MM.1S (cell line): ENCODE measurements around the gene MLF1.

Experiments used
- DNase-seq: peaks from one replicate; pipeline ENCODE4 v3.0.0-alpha.2; 2015
- H2AFZ ChIP-seq: fragments of 300-600 bp; sonication (generic); 2 replicates; pipeline ENCODE4 v1.6.0; 2016; ENCODE audit warnings: antibody characterized with exemption, low read length
- H3F3A ChIP-seq: fragments of 300-600 bp; sonication (generic); 2 replicates; pipeline ENCODE4 v1.6.1; 2016; ENCODE audit warnings: mild to moderate bottlenecking, antibody characterized with exemption, low read length, moderate library complexity, mixed read lengths; ENCODE audit not compliant: insufficient read depth
- H3K27ac ChIP-seq: fragments of 300-600 bp; sonication (generic); 2 replicates; pipeline ENCODE4 v1.5.1; 2016; ENCODE audit warnings: mild to moderate bottlenecking, low read length
- H3K27me3 ChIP-seq: fragments of 300-600 bp; sonication (generic); replicated peaks from 2 replicates; pipeline ENCODE4 v1.6.0; 2016; ENCODE audit warnings: low read length; ENCODE audit not compliant: insufficient read depth
- H3K36me3 ChIP-seq: fragments of 300-600 bp; sonication (generic); replicated peaks from 2 replicates; pipeline ENCODE4 v1.6.1; 2016; ENCODE audit warnings: mild to moderate bottlenecking, low read length, mixed read lengths; ENCODE audit not compliant: insufficient read depth
- H3K4me1 ChIP-seq: fragments of 300-600 bp; sonication (generic); 2 replicates; pipeline ENCODE4 v1.6.1; 2016; ENCODE audit warnings: low read length, mixed read lengths
- H3K4me2 ChIP-seq: fragments of 300-600 bp; sonication (generic); 2 replicates; pipeline ENCODE4 v1.6.0; 2016; ENCODE audit warnings: low read depth, low read length
- H3K4me3 ChIP-seq: fragments of 300-600 bp; sonication (generic); 2 replicates; pipeline ENCODE4 v1.5.1; 2016; ENCODE audit warnings: low read length, mixed read lengths
- H3K79me2 ChIP-seq: fragments of 300-600 bp; sonication (generic); 2 replicates; pipeline ENCODE4 v1.6.1; 2016; ENCODE audit warnings: mixed run types, low read length, mixed read lengths
- H3K9ac ChIP-seq: fragments of 300-600 bp; sonication (generic); 2 replicates; pipeline ENCODE4 v1.6.1; 2016; ENCODE audit warnings: low read length, mixed read lengths
- H3K9me2 ChIP-seq: fragments of 300-600 bp; sonication (generic); replicated peaks from 2 replicates; pipeline ENCODE4 v1.6.1; 2016; ENCODE audit warnings: mild to moderate bottlenecking, low read length, mixed read lengths; ENCODE audit not compliant: insufficient read depth
- H3K9me3 ChIP-seq: fragments of 300-600 bp; sonication (generic); replicated peaks from 2 replicates; pipeline ENCODE4 v1.6.1; 2016; ENCODE audit warnings: mild to moderate bottlenecking, low read length, mixed read lengths; ENCODE audit not compliant: insufficient read depth
- H4K20me1 ChIP-seq: fragments of 300-600 bp; sonication (generic); 2 replicates; pipeline ENCODE4 v1.6.1; 2016; ENCODE audit warnings: mild to moderate bottlenecking, low read length, moderate library complexity, mixed read lengths; ENCODE audit not compliant: insufficient read depth
- EZH2 ChIP-seq: fragments of 300-600 bp; sonication (generic); optimal IDR thresholded peaks from 2 replicates; pipeline ENCODE3; 2017; ENCODE audit warnings: low read depth, mild to moderate bottlenecking, antibody characterized with exemption, low read length, mixed read lengths
- EZH2phosphoT487 ChIP-seq: fragments of 300-600 bp; sonication (generic); IDR thresholded peaks from 2 replicates; pipeline ENCODE4 v1.6.1; 2018; ENCODE audit warnings: antibody characterized with exemption, low read length
- TF ChIP-seq, protein P1 (sequence below): fragments of 300-600 bp; sonication (generic); IDR thresholded peaks from 2 replicates; pipeline ENCODE4 v1.5.1; 2016; ENCODE audit warnings: antibody characterized with exemption, low read length, mixed read lengths

The MLF1 gene

DNA sequence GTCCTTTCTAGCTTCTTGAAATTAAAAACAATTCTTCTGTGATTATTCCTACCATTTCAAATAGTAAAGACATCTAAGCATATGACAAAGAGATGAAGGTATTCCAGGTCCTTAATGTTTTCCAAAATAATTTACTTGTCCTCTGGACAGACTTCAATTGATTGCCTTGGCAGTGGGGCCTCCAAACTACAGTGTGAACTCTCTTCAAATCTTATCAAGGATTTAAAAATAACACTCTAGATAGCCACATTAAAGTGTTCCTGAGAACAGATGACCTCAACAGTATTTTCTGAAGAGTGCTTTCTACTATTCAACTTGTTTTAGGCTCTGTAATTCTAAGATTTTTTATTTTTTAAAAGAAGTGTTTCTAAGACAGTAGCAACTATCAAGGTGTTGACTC is 7.9 kb upstream of the MLF1 start:
- no peaks in the 10 kb centered on the region for H3K4me1 ChIP-seq
- no peaks in the 10 kb centered on the region for H3K27me3 ChIP-seq
- H3K4me3 ChIP-seq: no peak overlapping the region
- H3K9ac ChIP-seq: no peak overlapping the region
- no peaks in the 10 kb centered on the region for H3K36me3 ChIP-seq
- H3K9me3 ChIP-seq: no peaks in the 10 kb centered on the region
- no peak for TF ChIP-seq EZH2
- no peak for TF ChIP-seq EZH2phosphoT487
- H3F3A ChIP-seq: no peaks in the 10 kb centered on the region
- H3K27ac ChIP-seq: no peak overlapping the region
- H3K79me2 ChIP-seq: no peaks in the 10 kb centered on the region
- no peaks in the 10 kb centered on the region for H3K9me2 ChIP-seq
- H3K4me2 ChIP-seq: no peak overlapping the region
- no peaks in the 10 kb centered on the region for H4K20me1 ChIP-seq
- H2AFZ ChIP-seq: no peak overlapping the region
- DNase-seq: no peak

DNA sequence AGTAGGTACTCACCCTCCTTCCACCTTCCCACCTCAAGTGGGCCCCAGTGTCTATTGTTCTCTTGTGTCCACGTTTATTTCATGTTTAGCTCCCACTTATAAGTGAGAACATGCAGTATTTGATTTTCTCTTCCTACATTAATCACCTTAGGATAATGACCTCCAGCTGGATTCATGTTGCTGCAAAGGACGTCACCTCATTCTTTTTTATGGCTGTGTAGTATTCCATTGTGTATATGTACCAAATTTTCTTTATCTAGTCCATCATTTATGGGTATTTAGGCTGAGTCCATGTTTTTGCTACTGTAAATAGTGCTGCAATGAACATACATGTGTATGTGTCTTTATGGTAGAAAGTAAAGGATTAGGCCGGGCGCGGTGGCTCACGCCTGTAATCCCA is 5.9 kb upstream of the MLF1 start:
- no peaks in the 10 kb centered on the region for H3K4me1 ChIP-seq
- H3K9me3 ChIP-seq: no peaks in the 10 kb centered on the region
- H3K27me3 ChIP-seq: no peaks in the 10 kb centered on the region
- no peaks in the 10 kb centered on the region for H3K36me3 ChIP-seq
- no peak for TF ChIP-seq EZH2phosphoT487
- TF ChIP-seq EZH2: no peak
- TF ChIP-seq, protein P1, sequence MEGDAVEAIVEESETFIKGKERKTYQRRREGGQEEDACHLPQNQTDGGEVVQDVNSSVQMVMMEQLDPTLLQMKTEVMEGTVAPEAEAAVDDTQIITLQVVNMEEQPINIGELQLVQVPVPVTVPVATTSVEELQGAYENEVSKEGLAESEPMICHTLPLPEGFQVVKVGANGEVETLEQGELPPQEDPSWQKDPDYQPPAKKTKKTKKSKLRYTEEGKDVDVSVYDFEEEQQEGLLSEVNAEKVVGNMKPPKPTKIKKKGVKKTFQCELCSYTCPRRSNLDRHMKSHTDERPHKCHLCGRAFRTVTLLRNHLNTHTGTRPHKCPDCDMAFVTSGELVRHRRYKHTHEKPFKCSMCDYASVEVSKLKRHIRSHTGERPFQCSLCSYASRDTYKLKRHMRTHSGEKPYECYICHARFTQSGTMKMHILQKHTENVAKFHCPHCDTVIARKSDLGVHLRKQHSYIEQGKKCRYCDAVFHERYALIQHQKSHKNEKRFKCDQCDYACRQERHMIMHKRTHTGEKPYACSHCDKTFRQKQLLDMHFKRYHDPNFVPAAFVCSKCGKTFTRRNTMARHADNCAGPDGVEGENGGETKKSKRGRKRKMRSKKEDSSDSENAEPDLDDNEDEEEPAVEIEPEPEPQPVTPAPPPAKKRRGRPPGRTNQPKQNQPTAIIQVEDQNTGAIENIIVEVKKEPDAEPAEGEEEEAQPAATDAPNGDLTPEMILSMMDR: no peak
- no peak overlapping the region for H3K4me2 ChIP-seq
- no peak overlapping the region for H2AFZ ChIP-seq
- H3K9ac ChIP-seq: no peak overlapping the region
- no peaks in the 10 kb centered on the region for H4K20me1 ChIP-seq
- H3K27ac ChIP-seq: no peak overlapping the region
- DNase-seq: no peak
- H3K79me2 ChIP-seq: no peaks in the 10 kb centered on the region
- no peaks in the 10 kb centered on the region for H3F3A ChIP-seq
- H3K9me2 ChIP-seq: no peaks in the 10 kb centered on the region
- H3K4me3 ChIP-seq: no peak overlapping the region

DNA sequence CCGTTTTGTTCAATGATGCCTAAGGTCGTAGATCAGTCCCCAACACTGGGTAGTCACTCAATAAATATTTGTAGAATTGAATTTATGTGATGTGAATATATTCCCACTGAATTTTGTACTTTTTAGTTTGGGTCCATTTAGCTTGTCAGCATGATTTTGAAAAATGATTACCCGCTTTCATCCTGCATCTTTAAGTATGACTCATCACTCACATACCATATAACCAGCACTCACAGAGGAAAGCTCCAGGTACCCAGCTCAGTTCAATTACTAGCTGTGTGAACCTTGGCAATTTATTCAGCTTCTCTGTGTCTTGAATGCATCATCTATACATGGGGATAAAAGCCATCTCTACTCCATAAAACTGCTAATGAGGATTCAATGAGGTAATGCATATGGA is 2.2 kb upstream of the MLF1 start:
- Histone ChIP-seq H3K36me3 (no peaks in the 10 kb centered on the region), H3K9me2 (no peaks in the 10 kb centered on the region), H3K4me3 (no peak overlapping the region), H3K9me3 (no peaks in the 10 kb centered on the region), H3K79me2 (no peaks in the 10 kb centered on the region), H3K27ac (no peak overlapping the region), H4K20me1 (no peaks in the 10 kb centered on the region), H3K27me3 (no peaks in the 10 kb centered on the region), H3K9ac (no peak overlapping the region), H3K4me1 (no peaks in the 10 kb centered on the region), H2AFZ (no peak overlapping the region), H3F3A (no peaks in the 10 kb centered on the region), H3K4me2 (no peak overlapping the region)
- no peak for DNase-seq
- no peak for TF ChIP-seq EZH2phosphoT487
- no peak for TF ChIP-seq EZH2
- TF ChIP-seq, protein P1: no peak

DNA sequence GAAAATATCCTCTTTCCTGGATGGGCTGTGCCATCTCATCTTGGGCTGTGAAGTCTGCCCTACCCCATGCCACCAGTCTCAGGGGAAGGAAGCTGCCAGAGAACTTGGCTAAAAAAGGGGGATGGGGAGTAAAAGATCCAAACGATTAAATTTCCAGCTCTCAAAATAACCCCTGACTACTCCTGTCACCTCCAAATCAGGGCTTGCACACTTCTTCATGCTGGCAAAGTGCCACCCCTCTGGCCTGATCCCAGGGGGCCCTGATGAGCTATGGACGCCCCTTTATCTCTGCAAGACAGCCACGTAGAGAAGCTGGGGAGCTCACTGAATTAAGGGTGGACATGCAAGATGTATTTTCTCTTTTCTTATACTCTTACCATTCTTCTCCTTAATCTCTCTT is 1.2 kb upstream of the MLF1 start:
- H3K4me2 ChIP-seq: no peak overlapping the region
- H2AFZ ChIP-seq: no peak overlapping the region
- no peak overlapping the region for H3K27ac ChIP-seq
- H3K4me3 ChIP-seq: no peak overlapping the region
- no peaks in the 10 kb centered on the region for H3K4me1 ChIP-seq
- no peaks in the 10 kb centered on the region for H3K36me3 ChIP-seq
- no peaks in the 10 kb centered on the region for H3K9me2 ChIP-seq
- TF ChIP-seq, protein P1: no peak
- no peaks in the 10 kb centered on the region for H4K20me1 ChIP-seq
- H3K9me3 ChIP-seq: no peaks in the 10 kb centered on the region
- no peak overlapping the region for H3K9ac ChIP-seq
- no peaks in the 10 kb centered on the region for H3K27me3 ChIP-seq
- no peaks in the 10 kb centered on the region for H3F3A ChIP-seq
- H3K79me2 ChIP-seq: no peaks in the 10 kb centered on the region
- DNase-seq: no peak
